ENCODE data around the gene CHL1. TPM values are rescaled to one million over a fixed set of nuclear protein-coding genes. Genes with fewer than 3 reads are reported as not detected.

Gene CHL1
- total RNA-seq, 1 donor from 2014 or later = 0.26 TPM

DNA sequence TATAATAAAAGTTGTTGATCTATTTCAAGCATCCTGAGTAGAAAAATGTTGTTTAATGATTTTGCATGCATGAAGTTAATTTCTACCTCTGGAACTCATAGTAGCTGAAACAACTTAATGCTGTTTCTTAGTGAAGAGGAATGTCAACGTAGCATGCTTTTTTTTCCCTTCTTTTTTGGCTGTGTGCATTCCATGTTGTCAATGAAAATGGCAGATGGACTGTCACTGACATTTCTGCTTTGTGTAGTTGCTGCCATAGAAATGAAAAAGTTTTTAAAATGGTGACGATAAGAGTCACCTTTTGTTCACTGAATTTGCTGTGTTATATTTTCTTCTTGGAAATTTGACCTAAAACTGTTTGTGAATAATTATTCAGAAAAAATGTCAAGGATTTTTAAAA is 116.3 kb downstream of the CHL1 start:
- FAIRE-seq = no peak
- Histone ChIP-seq H3K4me3 (ENCODE audit: low read depth, low read length) (no peak overlapping the region), H3K36me3 (ENCODE audit: control insufficient read depth, insufficient read depth, low read length) (no peaks in the 10 kb centered on the region), H3K27me3 (ENCODE audit: control insufficient read depth, insufficient read depth, low read length) (no peaks in the 10 kb centered on the region)
- no peak for DNase-seq (ENCODE audit: low read depth)
- TF ChIP-seq, protein P1, sequence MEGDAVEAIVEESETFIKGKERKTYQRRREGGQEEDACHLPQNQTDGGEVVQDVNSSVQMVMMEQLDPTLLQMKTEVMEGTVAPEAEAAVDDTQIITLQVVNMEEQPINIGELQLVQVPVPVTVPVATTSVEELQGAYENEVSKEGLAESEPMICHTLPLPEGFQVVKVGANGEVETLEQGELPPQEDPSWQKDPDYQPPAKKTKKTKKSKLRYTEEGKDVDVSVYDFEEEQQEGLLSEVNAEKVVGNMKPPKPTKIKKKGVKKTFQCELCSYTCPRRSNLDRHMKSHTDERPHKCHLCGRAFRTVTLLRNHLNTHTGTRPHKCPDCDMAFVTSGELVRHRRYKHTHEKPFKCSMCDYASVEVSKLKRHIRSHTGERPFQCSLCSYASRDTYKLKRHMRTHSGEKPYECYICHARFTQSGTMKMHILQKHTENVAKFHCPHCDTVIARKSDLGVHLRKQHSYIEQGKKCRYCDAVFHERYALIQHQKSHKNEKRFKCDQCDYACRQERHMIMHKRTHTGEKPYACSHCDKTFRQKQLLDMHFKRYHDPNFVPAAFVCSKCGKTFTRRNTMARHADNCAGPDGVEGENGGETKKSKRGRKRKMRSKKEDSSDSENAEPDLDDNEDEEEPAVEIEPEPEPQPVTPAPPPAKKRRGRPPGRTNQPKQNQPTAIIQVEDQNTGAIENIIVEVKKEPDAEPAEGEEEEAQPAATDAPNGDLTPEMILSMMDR (IDR thresholded peaks at IDR 0.05; ENCODE audit: insufficient read depth, low read length, severe bottlenecking) = no peak

GRCh38 chr3:317012-317411 is 120.4 kb downstream of the CHL1 start:
- DNase-seq (ENCODE audit: low read depth) = no peak
- TF ChIP-seq, protein P1 (IDR thresholded peaks at IDR 0.05; ENCODE audit: insufficient read depth, low read length, severe bottlenecking) = no peak
- Histone ChIP-seq H3K27me3 (ENCODE audit: control insufficient read depth, insufficient read depth, low read length) (no peaks in the 10 kb centered on the region), H3K4me3 (ENCODE audit: low read depth, low read length) (no peak overlapping the region), H3K36me3 (ENCODE audit: control insufficient read depth, insufficient read depth, low read length) (no peaks in the 10 kb centered on the region)
- no peak for FAIRE-seq

DNA sequence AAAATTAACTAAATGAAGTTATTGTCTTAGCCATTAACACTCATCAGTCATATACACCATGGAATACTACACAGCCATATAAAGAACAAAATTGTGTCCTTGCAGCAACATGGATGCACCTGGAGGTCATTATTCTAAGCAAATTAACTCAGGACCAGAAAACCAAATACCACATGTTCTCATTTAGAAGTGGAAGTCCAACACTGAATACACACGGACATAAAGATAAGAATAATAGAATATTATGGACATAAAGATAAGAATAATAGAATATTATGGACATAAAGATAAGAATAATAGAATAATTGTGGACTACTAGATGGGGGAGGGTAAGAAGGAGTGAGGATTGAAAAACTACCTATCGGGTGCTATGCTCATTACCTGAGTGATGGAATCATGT is 122.3 kb downstream of the CHL1 start:
- Histone ChIP-seq H3K36me3 (ENCODE audit: control insufficient read depth, insufficient read depth, low read length) (no peaks in the 10 kb centered on the region), H3K27me3 (ENCODE audit: control insufficient read depth, insufficient read depth, low read length) (no peaks in the 10 kb centered on the region), H3K4me3 (ENCODE audit: low read depth, low read length) (no peak overlapping the region)
- DNase-seq (ENCODE audit: low read depth) (no peak), FAIRE-seq (no peak)
- TF ChIP-seq, protein P1 (IDR thresholded peaks at IDR 0.05; ENCODE audit: insufficient read depth, low read length, severe bottlenecking) = no peak

DNA sequence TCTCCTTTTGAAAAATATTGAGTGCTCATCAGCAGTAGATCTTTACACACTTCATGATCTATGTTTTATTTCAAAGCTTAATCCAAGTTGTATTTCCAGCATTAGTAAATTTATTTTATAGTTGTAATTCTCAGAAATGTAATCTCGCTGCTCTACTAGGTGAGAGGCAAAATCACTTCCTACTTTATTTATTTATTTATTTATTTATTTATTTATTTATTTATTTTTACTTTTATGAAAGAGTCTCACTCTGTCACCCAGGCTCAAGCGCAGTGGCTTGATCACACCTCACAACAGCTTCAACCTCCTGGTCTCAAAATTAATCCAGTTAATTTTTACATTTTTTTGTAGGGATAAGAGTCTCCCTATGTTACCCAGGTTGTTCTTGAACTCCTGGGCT is 127.9 kb downstream of the CHL1 start:
- Histone ChIP-seq H3K27me3 (ENCODE audit: control insufficient read depth, insufficient read depth, low read length) (no peaks in the 10 kb centered on the region), H3K36me3 (ENCODE audit: control insufficient read depth, insufficient read depth, low read length) (no peaks in the 10 kb centered on the region), H3K4me3 (ENCODE audit: low read depth, low read length) (no peak overlapping the region)
- TF ChIP-seq, protein P1 (IDR thresholded peaks at IDR 0.05; ENCODE audit: insufficient read depth, low read length, severe bottlenecking) = no peak
- no peak for DNase-seq (ENCODE audit: low read depth)
- no peak for FAIRE-seq

DNA sequence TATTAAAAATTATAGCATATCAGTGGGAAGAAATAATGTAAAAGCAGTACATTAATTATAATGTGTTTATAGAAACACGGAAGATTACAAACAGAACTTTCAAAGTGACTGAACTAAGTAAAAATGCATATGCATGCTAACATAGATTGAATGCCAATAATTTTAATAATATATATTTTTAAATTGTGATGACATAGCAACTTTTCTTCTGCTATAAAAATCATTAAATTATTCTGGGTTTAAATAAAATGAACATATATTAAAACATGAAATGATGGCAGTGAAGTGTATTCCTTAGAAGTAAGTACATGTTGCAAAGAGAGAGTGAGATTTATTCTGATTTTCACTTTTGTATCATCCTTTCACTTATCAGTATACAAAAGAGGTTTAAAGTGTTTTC is 128.9 kb downstream of the CHL1 start:
- H3K4me3 ChIP-seq (ENCODE audit: low read depth, low read length) = no peak overlapping the region
- H3K27me3 ChIP-seq (ENCODE audit: control insufficient read depth, insufficient read depth, low read length) = no peaks in the 10 kb centered on the region
- FAIRE-seq (no peak), DNase-seq (ENCODE audit: low read depth) (no peak)
- TF ChIP-seq, protein P1 (IDR thresholded peaks at IDR 0.05; ENCODE audit: insufficient read depth, low read length, severe bottlenecking) = no peak
- no peaks in the 10 kb centered on the region for H3K36me3 ChIP-seq (ENCODE audit: control insufficient read depth, insufficient read depth, low read length)

GRCh38 chr3:330494-331115 is 134.0 kb downstream of the CHL1 start:
- FAIRE-seq (no peak), DNase-seq (ENCODE audit: low read depth) (no peak)
- TF ChIP-seq, protein P1 (IDR thresholded peaks at IDR 0.05; ENCODE audit: insufficient read depth, low read length, severe bottlenecking) = no peak
- H3K36me3 ChIP-seq (ENCODE audit: control insufficient read depth, insufficient read depth, low read length) = no peaks in the 10 kb centered on the region
- H3K27me3 ChIP-seq (ENCODE audit: control insufficient read depth, insufficient read depth, low read length) = no peaks in the 10 kb centered on the region
- H3K4me3 ChIP-seq (ENCODE audit: low read depth, low read length) = no peak overlapping the region

Measured in bronchial epithelial cell (primary cell).